HG02970 (cell line): ENCODE measurements around the gene NLRC3.
"Not testable (repeated sequence)": the region's sequence is repeated elsewhere in the genome, so short reads cannot be mapped to it uniquely, and the experiment has no call there.

Source experiments
- ATAC-seq: cut with Tn5 transposase; IDR thresholded peaks from one replicate; pipeline ENCODE4 v1.9.1; 2021; ENCODE audit warnings: mild to moderate bottlenecking, moderate library complexity, moderate number of reproducible peaks; ENCODE audit not compliant: unreplicated experiment, low FRiP score

NLRC3 gene

GRCh38 chr16:3520413-3520812, 56.8 kb downstream of the NLRC3 start:
- no peak for ATAC-seq

GRCh38 chr16:3519581-3519980, 57.6 kb downstream of the NLRC3 start:
- no peak for ATAC-seq

GRCh38 chr16:3518986-3519348, 58.2 kb downstream of the NLRC3 start:
- no peak for ATAC-seq

GRCh38 chr16:3518292-3518985, 58.8 kb downstream of the NLRC3 start:
- ATAC-seq, result no peak

GRCh38 chr16:3515897-3516296, 61.3 kb downstream of the NLRC3 start:
- ATAC-seq, result no peak

GRCh38 chr16:3514621-3515020, 62.6 kb downstream of the NLRC3 start:
- no peak for ATAC-seq

GRCh38 chr16:3513892-3514583, 63.2 kb downstream of the NLRC3 start:
- no peak for ATAC-seq

- ATAC-seq, result no peak
Measured at GRCh38 chr16:3511286-3512180, 65.7 kb downstream of the NLRC3 start.

- no peak for ATAC-seq
Measured at GRCh38 chr16:3510416-3510815, 66.8 kb downstream of the NLRC3 start.

- ATAC-seq, result no peak
Measured at GRCh38 chr16:3509470-3509928, 67.7 kb downstream of the NLRC3 start.

GRCh38 chr16:3508736-3509135, 68.5 kb downstream of the NLRC3 start:
- no peak for ATAC-seq

GRCh38 chr16:3503523-3503922, 73.7 kb downstream of the NLRC3 start:
- no peak for ATAC-seq

- no peak for ATAC-seq
Measured at GRCh38 chr16:3501783-3502400, 75.3 kb downstream of the NLRC3 start.

- not testable (repeated sequence) for ATAC-seq
Measured at GRCh38 chr16:3501412-3501761, 75.8 kb downstream of the NLRC3 start.

GRCh38 chr16:3498988-3499387, 78.2 kb downstream of the NLRC3 start:
- ATAC-seq, result no peak

- ATAC-seq, result no peak
Measured at GRCh38 chr16:3497771-3498170, 79.4 kb downstream of the NLRC3 start.

- no peak for ATAC-seq
Measured at GRCh38 chr16:3496386-3496785, 80.8 kb downstream of the NLRC3 start.

- ATAC-seq, result no peak
Measured at GRCh38 chr16:3495176-3495575, 82.0 kb downstream of the NLRC3 start, which contains the start of gene C16orf90. Gene C16orf90 (minus strand): TSS chr16:3495489. CDS start chr16:3495421, 68 bp downstream.

- ATAC-seq, result no peak
Measured at GRCh38 chr16:3494386-3494973, 82.7 kb downstream of the NLRC3 start.

GRCh38 chr16:3492356-3492755, 84.8 kb downstream of the NLRC3 start:
- no peak for ATAC-seq
